HepG2 (cell line): ENCODE results near the gene BLVRA. TPM values are rescaled to one million over a fixed set of nuclear protein-coding genes. Genes with fewer than 3 reads are reported as not detected.

Experiments
- BRCA1 ChIP-seq: sonication (generic); formaldehyde crosslinking; IDR thresholded peaks from 2 replicates; pipeline ENCODE4 v1.4.0; 2020; ENCODE audit warnings: missing genetic modification reagents
- BRD4 ChIP-seq: sonication (generic); formaldehyde crosslinking; IDR thresholded peaks from 2 replicates; pipeline ENCODE4 v1.4.0; 2020; ENCODE audit warnings: missing genetic modification reagents
- FOSL1 ChIP-seq: sonication (generic); formaldehyde crosslinking; IDR thresholded peaks from 2 replicates; pipeline ENCODE4 v1.9.0; 2021; ENCODE audit warnings: missing genetic modification reagents, borderline replicate concordance
- HMGA1 ChIP-seq: sonication (generic); formaldehyde crosslinking; conservative IDR thresholded peaks from 2 replicates; pipeline ENCODE4 v1.4.0; 2020; ENCODE audit warnings: missing genetic modification reagents
- IRF1 ChIP-seq: sonication (generic); formaldehyde crosslinking; IDR thresholded peaks from 2 replicates; pipeline ENCODE4 v1.4.0; 2020; ENCODE audit warnings: low read depth, mild to moderate bottlenecking, missing genetic modification reagents
- KDM5B ChIP-seq: sonication (generic); formaldehyde crosslinking; IDR thresholded peaks from 2 replicates; pipeline ENCODE4 v1.4.0; 2020; ENCODE audit warnings: missing genetic modification reagents, mild to moderate bottlenecking, borderline replicate concordance
- KLF6 ChIP-seq: IDR thresholded peaks from 2 replicates; pipeline ENCODE4 v1.8.0; 2016; ENCODE audit warnings: missing biosample characterization, missing genetic modification reagents
- KMT2B ChIP-seq: IDR thresholded peaks from 2 replicates; pipeline ENCODE4 v1.6.1; 2016; ENCODE audit warnings: missing genetic modification reagents, missing compliant biosample characterization
- MAZ ChIP-seq, 2 experiments: sonication (generic) in 1 of 2; formaldehyde crosslinking in 1 of 2; IDR thresholded peaks; 2 replicates each; pipeline versions ENCODE4 v1.5.0 to v1.6.1; 2012 to 2020; ENCODE audit warnings: low read depth in 2 of 2, mild to moderate bottlenecking in 2 of 2, borderline replicate concordance in 1 of 2, improper control_type of control experiment in 1 of 2, low read length in 1 of 2, missing genetic modification reagents in 1 of 2, moderate library complexity in 1 of 2
- NFE2L1 ChIP-seq: sonication (generic); formaldehyde crosslinking; IDR thresholded peaks from 2 replicates; pipeline ENCODE4 v1.4.0; 2020; ENCODE audit warnings: missing genetic modification reagents, mild to moderate bottlenecking, borderline replicate concordance
- NFIB ChIP-seq: sonication (generic); formaldehyde crosslinking; IDR thresholded peaks from 2 replicates; pipeline ENCODE4 v1.9.0; 2021; ENCODE audit warnings: missing genetic modification reagents, mild to moderate bottlenecking, borderline replicate concordance
- PHB2 ChIP-seq: fragments of 450-650 bp; IDR thresholded peaks from 2 replicates; pipeline ENCODE4 v1.6.1; 2018; ENCODE audit not compliant: partially characterized antibody
- PRDM4 ChIP-seq: sonication (generic); formaldehyde crosslinking; IDR thresholded peaks from 2 replicates; pipeline ENCODE4 v1.9.0; 2021; ENCODE audit warnings: missing genetic modification reagents, borderline replicate concordance
- RBM22 ChIP-seq: fragments of 200-400 bp; formaldehyde crosslinking; optimal IDR thresholded peaks from 2 replicates; pipeline ENCODE3; 2017; ENCODE audit warnings: mild to moderate bottlenecking, low read length, moderate library complexity
- RFX3 ChIP-seq: IDR thresholded peaks from 2 replicates; pipeline ENCODE4 v1.6.1; 2016; ENCODE audit warnings: missing biosample characterization, missing genetic modification reagents
- RXRA ChIP-seq: sonication (generic); formaldehyde crosslinking; IDR thresholded peaks from 2 replicates; pipeline ENCODE4 v1.5.1; 2020; ENCODE audit warnings: missing genetic modification reagents
- SSRP1 ChIP-seq: IDR thresholded peaks from 2 replicates; pipeline ENCODE4 v1.6.1; 2016; ENCODE audit warnings: control low read depth
- TBL1XR1 ChIP-seq: fragments of 150-350 bp; IDR thresholded peaks from 2 replicates; pipeline ENCODE4 v1.6.1; 2014; ENCODE audit warnings: borderline replicate concordance, low read length; ENCODE audit not compliant: partially characterized antibody
- THAP11 ChIP-seq: IDR thresholded peaks from 2 replicates; pipeline ENCODE4 v1.6.1; 2016; ENCODE audit warnings: missing biosample characterization, missing genetic modification reagents
- TSC22D2 ChIP-seq: sonication (generic); formaldehyde crosslinking; IDR thresholded peaks from 2 replicates; pipeline ENCODE4 v1.5.1; 2020; ENCODE audit warnings: missing genetic modification reagents, mild to moderate bottlenecking, borderline replicate concordance
- XRCC5 ChIP-seq: fragments of 200-400 bp; formaldehyde crosslinking; optimal IDR thresholded peaks from 2 replicates; pipeline ENCODE3; 2017; ENCODE audit warnings: mild to moderate bottlenecking, low read length
- YEATS4 ChIP-seq: sonication (generic); formaldehyde crosslinking; IDR thresholded peaks from 2 replicates; pipeline ENCODE4 v1.4.0; 2020; ENCODE audit warnings: missing genetic modification reagents, borderline replicate concordance
- ZMYM2 ChIP-seq: sonication (generic); formaldehyde crosslinking; IDR thresholded peaks from 2 replicates; pipeline ENCODE4 v1.8.0; 2022; ENCODE audit warnings: mild to moderate bottlenecking, missing genetic modification reagents
- ZNF180 ChIP-seq: sonication (generic); formaldehyde crosslinking; IDR thresholded peaks from 2 replicates; pipeline ENCODE4 v1.4.0; 2020; ENCODE audit warnings: low read depth, missing genetic modification reagents, borderline replicate concordance
- ZNF430 ChIP-seq: sonication (generic); formaldehyde crosslinking; IDR thresholded peaks from 2 replicates; pipeline ENCODE4 v1.9.0; 2021; ENCODE audit warnings: mild to moderate bottlenecking, missing genetic modification reagents
- ZNF468 ChIP-seq: sonication (generic); formaldehyde crosslinking; IDR thresholded peaks from 2 replicates; pipeline ENCODE4 v1.8.0; 2022; ENCODE audit warnings: mild to moderate bottlenecking, moderate library complexity, missing genetic modification reagents
- ZNF782 ChIP-seq: sonication (generic); formaldehyde crosslinking; IDR thresholded peaks from 2 replicates; pipeline ENCODE4 v1.4.0; 2020; ENCODE audit warnings: missing genetic modification reagents, mild to moderate bottlenecking, borderline replicate concordance
- ZSCAN9 ChIP-seq: IDR thresholded peaks from 2 replicates; pipeline ENCODE4 v1.6.1; 2016; ENCODE audit warnings: borderline replicate concordance
- polyA plus RNA-seq, 8 experiments: library from polyadenylated mRNA; depleted of rRNA in 3 of 8; stranded (reverse) in 7 of 8; unstranded in 1 of 8; fragments of >200 nt; fragmentation: Illumina TruSeq in 4 of 8; extraction: Trizol in 4 of 8; gene quantifications; 2 replicates each; pipeline versions ENCODE4 v1.2.1 to v1.2.3, GENCODE V29; 2011 to 2016; ENCODE audit warnings: low read depth in 4 of 8, missing spikeins in 1 of 8, mixed read lengths in 1 of 8; ENCODE audit not compliant: insufficient read depth in 1 of 8
- total RNA-seq, 5 experiments: library from RNA; depleted of rRNA; stranded (reverse); fragments of >200 nt; fragmentation: Illumina TruSeq; extraction: Trizol; gene quantifications; 2 replicates each; pipeline ENCODE4 v1.2.3, GENCODE V29; 2016; ENCODE audit warnings: low read depth in 1 of 5

Gene BLVRA
- total and polyA plus RNA-seq, 2 of the 13 experiments (the other 11 are each of a cell fraction or from before 2014, with no cell fraction given), result 39.2 to 64.2 TPM

GRCh38 chr7:43729214-43729923, 29.1 kb upstream of the BLVRA start, which contains the start of gene COA1 (continued):
- no peak for TF ChIP-seq ZNF430 (CRISPR knock-in tag)
- TF ChIP-seq BRCA1 (CRISPR knock-in tag), result no peak
- TF ChIP-seq KLF6 (CRISPR knock-in tag), result 0 out of 2 replicates have a peak, but pooled peaks have one; percentile 44
- no peak for TF ChIP-seq NFIB
- TF ChIP-seq THAP11 (CRISPR knock-in tag), result peak; percentile 88
- peak; percentile 89; the same call in 1 of the 2 replicates for TF ChIP-seq KDM5B (CRISPR knock-in tag)
- no peak for TF ChIP-seq RFX3 (CRISPR knock-in tag)
- TF ChIP-seq ZNF782 (CRISPR knock-in tag), result no peak
- 0 out of 2 replicates have a peak, but pooled peaks have one; percentile 39 for TF ChIP-seq RXRA (CRISPR knock-in tag)
- peak; percentile 63; the same call in 1 of the 2 replicates for TF ChIP-seq ZSCAN9 (CRISPR knock-in tag)
- peak; percentile 89 for TF ChIP-seq XRCC5
- TF ChIP-seq NFE2L1 (CRISPR knock-in tag), result no peak
- TF ChIP-seq FOSL1 (CRISPR knock-in tag), result no peak
- TF ChIP-seq HMGA1 (CRISPR knock-in tag), result no peak
- no peak for TF ChIP-seq PHB2
- no peak for TF ChIP-seq SSRP1 (CRISPR knock-in tag)
- TF ChIP-seq BRD4 (CRISPR knock-in tag), result peak; percentile 80
- 0 out of 2 replicates have a peak, but pooled peaks have one; percentile 8 for TF ChIP-seq ZMYM2 (CRISPR knock-in tag)
- peak; percentile 64; the same call in 1 of the 2 replicates for TF ChIP-seq TSC22D2
- TF ChIP-seq ZNF180, result 0 out of 2 replicates have a peak, but pooled peaks have one; percentile 38
- no peak for TF ChIP-seq PRDM4
- no peak for TF ChIP-seq MAZ (IDR thresholded peaks at IDR 0.05; ENCODE audit: borderline replicate concordance, low read depth, low read length)
- peak; percentile 61; the same call in 1 of the 2 replicates for TF ChIP-seq MAZ (CRISPR knock-in tag; IDR thresholded peaks at IDR 0.05; ENCODE audit: low read depth)
- peak; percentile 93 for TF ChIP-seq YEATS4
- no peak for TF ChIP-seq ZNF468 (CRISPR knock-in tag)
- TF ChIP-seq IRF1 (CRISPR knock-in tag), result no peak
- TF ChIP-seq RBM22, result no peak
- TF ChIP-seq KMT2B (CRISPR knock-in tag), result peak; percentile 100
- no peak for TF ChIP-seq TBL1XR1
